Measurements from ENCODE around the gene DIP2C.

DNA sequence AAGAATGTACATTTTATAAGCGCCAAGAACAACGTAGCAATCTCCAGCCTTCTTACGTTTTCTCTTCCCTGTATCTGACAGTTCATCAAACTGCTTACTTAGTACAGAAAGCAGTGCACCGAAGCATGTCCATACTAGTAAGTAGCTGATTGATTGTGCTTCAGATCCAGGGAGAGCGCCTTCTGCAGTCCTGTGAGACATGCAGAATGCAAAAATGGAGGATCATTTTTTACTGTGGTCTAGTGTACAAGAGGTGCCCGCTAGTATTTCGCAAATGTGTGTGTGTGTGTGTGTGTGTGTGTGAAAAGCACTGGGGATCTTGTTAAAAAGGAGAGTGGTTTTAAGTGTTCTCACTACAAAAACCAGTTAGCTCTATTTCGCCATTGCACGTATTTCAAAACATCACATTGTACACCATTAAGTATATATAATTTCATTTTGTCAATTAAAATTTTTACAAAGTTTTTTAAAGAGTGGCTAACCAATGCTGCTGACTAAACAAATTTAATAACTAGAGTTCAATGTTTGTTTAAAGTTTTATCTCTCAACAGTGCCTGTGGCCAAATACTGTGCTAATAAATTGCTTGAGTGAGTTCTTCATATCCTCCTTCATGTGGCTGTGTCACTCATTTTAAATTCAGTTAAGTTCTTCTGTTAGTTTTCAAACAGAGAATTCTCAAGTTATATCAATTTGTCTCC, 454.6 kb downstream of the DIP2C start:
- TF ChIP-seq, protein P1, sequence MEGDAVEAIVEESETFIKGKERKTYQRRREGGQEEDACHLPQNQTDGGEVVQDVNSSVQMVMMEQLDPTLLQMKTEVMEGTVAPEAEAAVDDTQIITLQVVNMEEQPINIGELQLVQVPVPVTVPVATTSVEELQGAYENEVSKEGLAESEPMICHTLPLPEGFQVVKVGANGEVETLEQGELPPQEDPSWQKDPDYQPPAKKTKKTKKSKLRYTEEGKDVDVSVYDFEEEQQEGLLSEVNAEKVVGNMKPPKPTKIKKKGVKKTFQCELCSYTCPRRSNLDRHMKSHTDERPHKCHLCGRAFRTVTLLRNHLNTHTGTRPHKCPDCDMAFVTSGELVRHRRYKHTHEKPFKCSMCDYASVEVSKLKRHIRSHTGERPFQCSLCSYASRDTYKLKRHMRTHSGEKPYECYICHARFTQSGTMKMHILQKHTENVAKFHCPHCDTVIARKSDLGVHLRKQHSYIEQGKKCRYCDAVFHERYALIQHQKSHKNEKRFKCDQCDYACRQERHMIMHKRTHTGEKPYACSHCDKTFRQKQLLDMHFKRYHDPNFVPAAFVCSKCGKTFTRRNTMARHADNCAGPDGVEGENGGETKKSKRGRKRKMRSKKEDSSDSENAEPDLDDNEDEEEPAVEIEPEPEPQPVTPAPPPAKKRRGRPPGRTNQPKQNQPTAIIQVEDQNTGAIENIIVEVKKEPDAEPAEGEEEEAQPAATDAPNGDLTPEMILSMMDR (conservative IDR thresholded peaks at IDR 0.05; ENCODE audit: low read length) = no peak
- no peak for TF ChIP-seq EZH2phosphoT487 (IDR thresholded peaks at IDR 0.05; ENCODE audit: borderline replicate concordance)

Data from Loucy (cell line).